AG08395 (cell line): ENCODE data around the gene INPP5A.
"Not testable (repeated sequence)": the region's sequence is repeated elsewhere in the genome, so short reads cannot be mapped to it uniquely, and the experiment has no call there.

ENCODE experiments used
- DNase-seq: peaks from one replicate; pipeline ENCODE4 v3.0.0; 2012; ENCODE audit warnings: mixed read lengths, low spot score

The INPP5A gene

GRCh38 chr10:132691711-132692153 is 154.1 kb downstream of the INPP5A start:
- DNase-seq: no peak

GRCh38 chr10:132692311-132692710 is 154.7 kb downstream of the INPP5A start:
- no peak for DNase-seq

- no peak for DNase-seq
Measured at GRCh38 chr10:132693676-132694075, 156.1 kb downstream of the INPP5A start.

- no peak for DNase-seq
Measured at GRCh38 chr10:132696204-132696603, 158.6 kb downstream of the INPP5A start.

- no peak for DNase-seq
Measured at GRCh38 chr10:132696728-132697577, 159.4 kb downstream of the INPP5A start.

- DNase-seq: no peak
Measured at GRCh38 chr10:132697578-132698200, 160.1 kb downstream of the INPP5A start.

GRCh38 chr10:132698211-132698751 is 160.7 kb downstream of the INPP5A start:
- no peak for DNase-seq

- DNase-seq: no peak
Measured at GRCh38 chr10:132698761-132699391, 161.3 kb downstream of the INPP5A start.

- no peak for DNase-seq
Measured at GRCh38 chr10:132699411-132700155, 162.0 kb downstream of the INPP5A start.

- DNase-seq: peak; percentile 39
Measured at GRCh38 chr10:132700156-132701098, 162.8 kb downstream of the INPP5A start.

- no peak for DNase-seq
Measured at GRCh38 chr10:132701099-132701845, 163.7 kb downstream of the INPP5A start.

- no peak for DNase-seq
Measured at GRCh38 chr10:132701846-132702190, 164.2 kb downstream of the INPP5A start.

GRCh38 chr10:132702601-132703418 is 165.2 kb downstream of the INPP5A start:
- DNase-seq: no peak

GRCh38 chr10:132703419-132704007 is 165.9 kb downstream of the INPP5A start:
- DNase-seq: no peak

GRCh38 chr10:132704008-132704814 is 166.6 kb downstream of the INPP5A start:
- no peak for DNase-seq

GRCh38 chr10:132704815-132705064 is 167.2 kb downstream of the INPP5A start:
- not testable (repeated sequence) for DNase-seq

- DNase-seq: no peak
Measured at GRCh38 chr10:132705173-132705572, 167.6 kb downstream of the INPP5A start.

- no peak for DNase-seq
Measured at GRCh38 chr10:132705943-132706342, 168.4 kb downstream of the INPP5A start.
